AG08395 (cell line): ENCODE measurements around the gene SEL1L2.

ENCODE experiments used
- DNase-seq: peaks from one replicate; pipeline ENCODE4 v3.0.0; 2012; ENCODE audit warnings: mixed read lengths, low spot score

Gene SEL1L2

GRCh38 chr20:13928901-13929300 lies 61.5 kb downstream of the SEL1L2 start:
- DNase-seq, result no peak

- no peak for DNase-seq
These were observed 63.2 kb downstream of the SEL1L2 start for GRCh38 chr20:13927171-13927570.

- DNase-seq, result peak; percentile 18
These were observed 68.2 kb downstream of the SEL1L2 start for GRCh38 chr20:13922241-13922640.

- DNase-seq, result no peak
These were observed 75.1 kb downstream of the SEL1L2 start for GRCh38 chr20:13915284-13915683.

- no peak for DNase-seq
These were observed 76.8 kb downstream of the SEL1L2 start for GRCh38 chr20:13913572-13913971.

- no peak for DNase-seq
These were observed 77.3 kb downstream of the SEL1L2 start for GRCh38 chr20:13913131-13913530.

- DNase-seq, result no peak
These were observed 79.9 kb downstream of the SEL1L2 start for GRCh38 chr20:13910492-13910891.

- DNase-seq, result no peak
These were observed 81.3 kb downstream of the SEL1L2 start for GRCh38 chr20:13909067-13909466.

GRCh38 chr20:13904766-13905165 lies 85.6 kb downstream of the SEL1L2 start:
- DNase-seq, result no peak

GRCh38 chr20:13900496-13900895 lies 89.9 kb downstream of the SEL1L2 start:
- DNase-seq, result no peak

- DNase-seq, result peak; percentile 24
These were observed 92.3 kb downstream of the SEL1L2 start for GRCh38 chr20:13898012-13898612.

- no peak for DNase-seq
These were observed 98.8 kb downstream of the SEL1L2 start for GRCh38 chr20:13891575-13891974.

- DNase-seq, result no peak
These were observed 105.6 kb downstream of the SEL1L2 start for GRCh38 chr20:13884803-13885202.

GRCh38 chr20:13883425-13883824 lies 107.0 kb downstream of the SEL1L2 start:
- DNase-seq, result no peak

- DNase-seq, result no peak
These were observed 111.8 kb downstream of the SEL1L2 start for GRCh38 chr20:13878566-13878965.

GRCh38 chr20:13877793-13878192 lies 112.6 kb downstream of the SEL1L2 start:
- no peak for DNase-seq

GRCh38 chr20:13875265-13875811 lies 115.1 kb downstream of the SEL1L2 start:
- no peak for DNase-seq

GRCh38 chr20:13874394-13875157 lies 115.8 kb downstream of the SEL1L2 start:
- no peak for DNase-seq

GRCh38 chr20:13873831-13874230 lies 116.6 kb downstream of the SEL1L2 start:
- DNase-seq, result no peak

GRCh38 chr20:13870170-13870748 lies 120.2 kb downstream of the SEL1L2 start:
- no peak for DNase-seq

GRCh38 chr20:13868331-13868730 lies 122.1 kb downstream of the SEL1L2 start:
- DNase-seq, result peak; percentile 90

GRCh38 chr20:13865791-13866351 lies 124.5 kb downstream of the SEL1L2 start:
- peak; percentile 81 for DNase-seq

- no peak for DNase-seq
These were observed 125.3 kb downstream of the SEL1L2 start for GRCh38 chr20:13865156-13865555.
